Neural cell (in vitro differentiated cells): ENCODE results near the gene RIOK2. TPM values are rescaled to one million over a fixed set of nuclear protein-coding genes. Genes with fewer than 3 reads are reported as not detected.
"Not testable (repeated sequence)": the region's sequence is repeated elsewhere in the genome, so short reads cannot be mapped to it uniquely, and the experiment has no call there.

Source experiments
- H2AFZ ChIP-seq: fragments of 200-600, 300-800 bp; sonication (generic), shearing (Covaris generic); 2 replicates; pipeline ENCODE4 v1.6.0; 2014; ENCODE audit warnings: low read depth, mild to moderate bottlenecking, antibody characterized with exemption, low read length, moderate library complexity
- H3F3A ChIP-seq: fragments of 200-600 bp; shearing (Covaris generic); 2 replicates; pipeline ENCODE4 v1.6.1; 2016; ENCODE audit warnings: mild to moderate bottlenecking, moderate library complexity, mixed read lengths, antibody characterized with exemption, low read length; ENCODE audit not compliant: insufficient read depth, poor library complexity, severe bottlenecking
- H3K27ac ChIP-seq: fragments of 200-600, 300-800 bp; sonication (generic), shearing (Covaris generic); 2 replicates; pipeline ENCODE4 v1.5.1; 2014; ENCODE audit warnings: mild to moderate bottlenecking, low read length, moderate library complexity
- H3K27me3 ChIP-seq: fragments of 300-800, 200-600 bp; sonication (generic), shearing (Covaris generic); 2 replicates; pipeline ENCODE4 v1.6.0; 2014; ENCODE audit warnings: mild to moderate bottlenecking, low read depth, low read length, moderate library complexity; ENCODE audit not compliant: insufficient read depth
- H3K36me3 ChIP-seq: fragments of 300-800, 200-600 bp; sonication (generic), shearing (Covaris generic); 2 replicates; pipeline ENCODE4 v1.5.1; 2014; ENCODE audit warnings: mild to moderate bottlenecking, antibody characterized with exemption, low read length, moderate library complexity; ENCODE audit not compliant: insufficient read depth
- H3K4me2 ChIP-seq: fragments of 300-800, 200-600 bp; sonication (generic), shearing (Covaris generic); 2 replicates; pipeline ENCODE4 v1.6.0; 2014; ENCODE audit warnings: mild to moderate bottlenecking, low read length
- H3K4me3 ChIP-seq: fragments of 300-800, 200-600 bp; sonication (generic), shearing (Covaris generic); 2 replicates; pipeline ENCODE4 v1.5.1; 2014; ENCODE audit warnings: mild to moderate bottlenecking, low read length, moderate library complexity
- H3K79me2 ChIP-seq: fragments of 200-600 bp; shearing (Covaris generic); replicated peaks from 2 replicates; pipeline ENCODE4 v1.6.0; 2014; ENCODE audit warnings: mild to moderate bottlenecking, low read length, moderate library complexity; ENCODE audit not compliant: insufficient read depth
- H3K9ac ChIP-seq: fragments of 300-800, 200-600 bp; sonication (generic), shearing (Covaris generic); 2 replicates; pipeline ENCODE4 v1.6.1; 2016; ENCODE audit warnings: mild to moderate bottlenecking, low read length, mixed read lengths
- H3K9me2 ChIP-seq: fragments of 200-600 bp; shearing (Covaris generic); 2 replicates; pipeline ENCODE4 v1.6.1; 2016; ENCODE audit warnings: mild to moderate bottlenecking, low read length, mixed read lengths; ENCODE audit not compliant: insufficient read depth
- H3K9me3 ChIP-seq: fragments of 200-600, 300-800 bp; sonication (generic), shearing (Covaris generic); 2 replicates; pipeline ENCODE4 v1.6.1; 2016; ENCODE audit warnings: mild to moderate bottlenecking, mixed run types, low read length, moderate library complexity, mixed read lengths
- H4K20me1 ChIP-seq: fragments of 200-600 bp; shearing (Covaris generic); 2 replicates; pipeline ENCODE4 v1.6.1; 2016; ENCODE audit warnings: mild to moderate bottlenecking, mixed run types; ENCODE audit not compliant: insufficient read depth
- CTCF ChIP-seq: fragments of 450-650 bp; IDR thresholded peaks from 2 replicates; pipeline ENCODE4 v1.5.1; 2014; ENCODE audit warnings: antibody characterized with exemption, mild to moderate bottlenecking, moderate library complexity; ENCODE audit not compliant: poor library complexity, severe bottlenecking
- EP300 ChIP-seq: fragments of 450-650 bp; conservative IDR thresholded peaks from 2 replicates; pipeline ENCODE4 v1.6.1; 2014; ENCODE audit warnings: antibody characterized with exemption, mild to moderate bottlenecking, moderate library complexity; ENCODE audit not compliant: poor library complexity, severe bottlenecking
- EZH2 ChIP-seq: fragments of 200-600, 300-800 bp; shearing (Covaris generic), sonication (generic); IDR thresholded peaks from 2 replicates; pipeline ENCODE4 v1.6.1; 2014; ENCODE audit warnings: antibody characterized with exemption, low read length, borderline replicate concordance, mild to moderate bottlenecking; ENCODE audit not compliant: insufficient read depth, poor library complexity, severe bottlenecking
- MXI1 ChIP-seq: fragments of 450-650 bp; conservative IDR thresholded peaks from 2 replicates; pipeline ENCODE4 v1.6.1; 2014; ENCODE audit warnings: antibody characterized with exemption, mild to moderate bottlenecking; ENCODE audit not compliant: poor library complexity, severe bottlenecking
- POLR2AphosphoS5 ChIP-seq: IDR thresholded peaks from 2 replicates; pipeline ENCODE4 v1.6.1; 2012
- RAD21 ChIP-seq: fragments of 450-650 bp; conservative IDR thresholded peaks from 2 replicates; pipeline ENCODE4 v1.6.1; 2014; ENCODE audit warnings: antibody characterized with exemption, mild to moderate bottlenecking, moderate library complexity
- REST ChIP-seq: IDR thresholded peaks from 2 replicates; pipeline ENCODE4 v1.6.1; 2012; ENCODE audit warnings: borderline replicate concordance
- SMC3 ChIP-seq: fragments of 450-650 bp; conservative IDR thresholded peaks from 2 replicates; pipeline ENCODE4 v1.6.1; 2014; ENCODE audit warnings: antibody characterized with exemption, mild to moderate bottlenecking, moderate library complexity; ENCODE audit not compliant: poor library complexity
- TAF1 ChIP-seq: IDR thresholded peaks from 2 replicates; pipeline ENCODE4 v1.6.1; 2012; ENCODE audit warnings: low read depth
- polyA plus RNA-seq: library from polyadenylated mRNA; depleted of rRNA; stranded (reverse); fragments of >200 nt; gene quantifications from 2 replicates; pipeline ENCODE4 v1.2.3, GENCODE V29; 2014

RIOK2 gene
- polyA plus RNA-seq, 1 donor from 2014 or later = 17.4 TPM

- TF ChIP-seq EP300 (no peak), REST (no peak), TAF1 (no peak), MXI1 (no peak), CTCF (no peak), POLR2AphosphoS5 (no peak), SMC3 (no peak), EZH2 (no peak), RAD21 (no peak)
- Histone ChIP-seq H3K9me3 (peaks cover 2% of the 10 kb centered on the region), H3K4me2 (no peak overlapping the region), H2AFZ (no peak overlapping the region), H3K79me2 (no peaks in the 10 kb centered on the region), H3K36me3 (no peaks in the 10 kb centered on the region), H3K9me2 (no peaks in the 10 kb centered on the region), H3K4me3 (no peak overlapping the region), H3K9ac (no peak overlapping the region), H3F3A (no peaks in the 10 kb centered on the region), H4K20me1 (no peaks in the 10 kb centered on the region), H3K27me3 (no peaks in the 10 kb centered on the region), H3K27ac (no peak overlapping the region)
These were observed 8.8 kb upstream of the RIOK2 start for GRCh38 chr5:97191893-97192292.

GRCh38 chr5:97189523-97189922, 6.5 kb upstream of the RIOK2 start:
- not testable (repeated sequence) for H3F3A ChIP-seq

GRCh38 chr5:97183930-97184213, 825 bp upstream of the RIOK2 start:
- Histone ChIP-seq H3K9me2 (no peaks in the 10 kb centered on the region), H2AFZ (peak overlapping the region; percentile 63), H3K9ac (peak overlapping the region; percentile 65), H3K4me3 (peak overlapping the region; percentile 83), H3K4me2 (peak overlapping the region; percentile 46), H3K9me3 (no peaks in the 10 kb centered on the region), H3K79me2 (peaks cover 17% of the 10 kb centered on the region), H3K27ac (peak overlapping the region; percentile 83), H3F3A (no peaks in the 10 kb centered on the region), H3K27me3 (no peaks in the 10 kb centered on the region), H4K20me1 (no peaks in the 10 kb centered on the region), H3K36me3 (no peaks in the 10 kb centered on the region)
- TF ChIP-seq SMC3 = no peak
- TF ChIP-seq POLR2AphosphoS5 = no peak
- peak; percentile 64 for TF ChIP-seq TAF1

More at GRCh38 chr5:97189523-97189922, 6.5 kb upstream of the RIOK2 start:
- H3K79me2 ChIP-seq, H3K9ac ChIP-seq, H3K4me2 ChIP-seq, H2AFZ ChIP-seq, H3K36me3 ChIP-seq, H3K9me3 ChIP-seq, H3K27ac ChIP-seq, H3K9me2 ChIP-seq, H3K27me3 ChIP-seq, H4K20me1 ChIP-seq, H3K4me3 ChIP-seq: not testable (repeated sequence)
